ENCODE measurements around the gene CHGA.

CHGA gene

DNA sequence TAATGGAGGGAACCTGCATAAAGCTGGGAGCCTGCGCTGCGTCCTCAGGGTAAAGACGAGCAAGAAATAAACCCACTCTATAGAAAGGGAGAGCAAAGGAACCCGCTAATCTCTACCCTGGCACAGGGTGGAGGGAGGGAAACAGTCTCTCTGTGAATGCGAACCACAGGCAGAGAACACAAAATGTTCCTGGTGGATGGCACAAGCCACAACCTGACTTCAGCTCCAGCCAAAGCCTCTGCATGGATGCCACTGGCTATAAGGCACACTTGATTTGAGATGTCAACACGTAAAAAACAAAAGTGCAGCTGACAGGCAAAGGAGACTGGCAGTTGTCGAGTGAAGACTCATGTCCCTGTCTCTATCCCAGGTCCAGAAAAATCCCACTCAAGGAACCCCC is 32.4 kb downstream of the CHGA start:
- no peak overlapping the region for H3K9ac ChIP-seq (ENCODE audit: low read depth, low read length)
- no peak overlapping the region for H3K27ac ChIP-seq (ENCODE audit: low read length)
- no peak for ATAC-seq (ENCODE audit: insufficient read depth, low read depth)
- H4K20me1 ChIP-seq (ENCODE audit: insufficient read depth, low read length), result peaks cover 7% of the 10 kb centered on the region
- no peak for DNase-seq
- H3K27me3 ChIP-seq (ENCODE audit: insufficient read depth, low read length, poor library complexity), result no peaks in the 10 kb centered on the region
- no peaks in the 10 kb centered on the region for H3K4me1 ChIP-seq (ENCODE audit: insufficient read depth, low read length)
- TF ChIP-seq, protein P1, sequence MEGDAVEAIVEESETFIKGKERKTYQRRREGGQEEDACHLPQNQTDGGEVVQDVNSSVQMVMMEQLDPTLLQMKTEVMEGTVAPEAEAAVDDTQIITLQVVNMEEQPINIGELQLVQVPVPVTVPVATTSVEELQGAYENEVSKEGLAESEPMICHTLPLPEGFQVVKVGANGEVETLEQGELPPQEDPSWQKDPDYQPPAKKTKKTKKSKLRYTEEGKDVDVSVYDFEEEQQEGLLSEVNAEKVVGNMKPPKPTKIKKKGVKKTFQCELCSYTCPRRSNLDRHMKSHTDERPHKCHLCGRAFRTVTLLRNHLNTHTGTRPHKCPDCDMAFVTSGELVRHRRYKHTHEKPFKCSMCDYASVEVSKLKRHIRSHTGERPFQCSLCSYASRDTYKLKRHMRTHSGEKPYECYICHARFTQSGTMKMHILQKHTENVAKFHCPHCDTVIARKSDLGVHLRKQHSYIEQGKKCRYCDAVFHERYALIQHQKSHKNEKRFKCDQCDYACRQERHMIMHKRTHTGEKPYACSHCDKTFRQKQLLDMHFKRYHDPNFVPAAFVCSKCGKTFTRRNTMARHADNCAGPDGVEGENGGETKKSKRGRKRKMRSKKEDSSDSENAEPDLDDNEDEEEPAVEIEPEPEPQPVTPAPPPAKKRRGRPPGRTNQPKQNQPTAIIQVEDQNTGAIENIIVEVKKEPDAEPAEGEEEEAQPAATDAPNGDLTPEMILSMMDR (IDR thresholded peaks at IDR 0.05; ENCODE audit: borderline replicate concordance, extremely low read depth, low read length, poor library complexity, severe bottlenecking), result no peak
- TF ChIP-seq EZH2 (IDR thresholded peaks at IDR 0.05; ENCODE audit: borderline replicate concordance, low read depth, low read length, severe bottlenecking), result no peak
- H3K4me3 ChIP-seq (ENCODE audit: low read depth in 1 of 2, low read length in 2 of 2), result no peak overlapping the region
- H3K4me2 ChIP-seq (ENCODE audit: insufficient read depth, low read length), result no peak overlapping the region
- H3K36me3 ChIP-seq (ENCODE audit: insufficient read depth, low read length), result peaks cover 47% of the 10 kb centered on the region
- no peak overlapping the region for H2AFZ ChIP-seq (ENCODE audit: low read depth, low read length)
- H3K79me2 ChIP-seq (ENCODE audit: insufficient read depth, low read length), result no peaks in the 10 kb centered on the region
- H3K9me3 ChIP-seq (ENCODE audit: insufficient read depth, low read length, severe bottlenecking), result no peaks in the 10 kb centered on the region

DNA sequence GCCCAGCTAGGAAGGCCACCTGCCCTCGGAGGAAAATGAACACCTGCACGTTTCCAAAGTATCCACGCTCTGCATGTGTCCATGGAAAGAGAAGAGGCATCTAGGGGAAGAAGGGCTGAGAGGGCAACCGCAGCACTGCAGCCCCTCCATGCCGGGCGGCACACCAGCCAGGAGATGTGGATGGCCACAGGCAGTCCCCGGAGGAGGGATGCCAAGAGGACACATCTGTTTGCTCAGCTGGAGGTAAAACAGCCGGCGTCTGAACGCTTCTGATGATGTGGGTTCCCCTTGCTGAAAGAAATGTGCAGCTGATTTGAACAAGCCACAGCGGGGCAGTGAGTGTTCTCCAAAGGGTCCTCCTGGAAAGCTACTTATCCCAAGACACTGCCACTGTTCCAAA is 34.0 kb downstream of the CHGA start:
- H3K36me3 ChIP-seq (ENCODE audit: insufficient read depth, low read length), result peaks cover 33% of the 10 kb centered on the region

DNA sequence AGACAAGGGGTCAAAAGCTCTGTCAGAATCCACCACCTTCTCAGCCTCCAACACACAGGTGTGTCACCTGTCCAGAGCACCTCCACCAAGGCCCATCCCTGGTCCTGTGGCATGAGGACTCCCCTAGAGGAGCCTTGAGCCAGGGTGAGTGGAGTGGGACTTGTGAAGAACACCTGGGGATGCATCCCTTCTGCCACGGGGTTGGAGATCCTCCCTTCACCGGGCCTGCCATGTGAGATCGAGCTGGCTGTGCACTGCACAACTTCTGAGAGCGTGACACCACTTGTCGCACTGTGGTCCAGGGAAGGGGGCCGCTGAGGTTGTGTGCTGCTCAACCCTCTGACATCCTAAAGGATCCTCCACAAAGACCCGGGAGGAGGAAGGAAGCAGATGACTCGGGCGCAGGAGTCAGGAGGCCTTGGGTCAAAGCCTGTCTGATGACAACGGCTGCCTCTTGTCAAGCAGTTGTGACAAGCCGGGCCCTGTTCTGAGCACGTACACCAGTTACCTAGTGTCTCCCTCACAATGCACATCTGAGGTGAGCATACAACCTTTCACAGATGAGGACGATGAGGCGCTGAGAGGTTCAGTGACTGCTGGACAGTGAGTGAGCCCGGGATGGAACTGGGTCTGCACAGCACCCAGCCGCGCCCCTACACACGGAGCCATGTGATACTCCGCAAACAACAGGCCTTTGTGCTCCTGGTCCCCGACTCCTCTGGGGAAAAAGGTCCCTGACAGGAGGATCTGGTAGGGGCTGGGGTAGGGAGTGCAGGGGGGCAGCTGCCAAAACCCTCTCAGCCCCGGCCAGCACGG is 35.6 kb downstream of the CHGA start:
- Histone ChIP-seq H3K9ac (ENCODE audit: low read depth, low read length) (no peak overlapping the region), H3K79me2 (ENCODE audit: insufficient read depth, low read length) (no peaks in the 10 kb centered on the region), H2AFZ (ENCODE audit: low read depth, low read length) (no peak overlapping the region), H3K9me3 (ENCODE audit: insufficient read depth, low read length, severe bottlenecking) (no peaks in the 10 kb centered on the region), H3K27me3 (ENCODE audit: insufficient read depth, low read length, poor library complexity) (no peaks in the 10 kb centered on the region), H3K4me2 (ENCODE audit: insufficient read depth, low read length) (no peak overlapping the region), H3K27ac (ENCODE audit: low read length) (no peak overlapping the region), H4K20me1 (ENCODE audit: insufficient read depth, low read length) (peaks cover 9% of the 10 kb centered on the region; the same call in 1 of the 2 replicates), H3K4me3 (ENCODE audit: low read depth in 1 of 2, low read length in 2 of 2) (no peak overlapping the region), H3K36me3 (ENCODE audit: insufficient read depth, low read length) (peaks cover 35% of the 10 kb centered on the region), H3K4me1 (ENCODE audit: insufficient read depth, low read length) (no peaks in the 10 kb centered on the region)
- no peak for DNase-seq
- no peak for TF ChIP-seq EZH2 (IDR thresholded peaks at IDR 0.05; ENCODE audit: borderline replicate concordance, low read depth, low read length, severe bottlenecking)
- TF ChIP-seq, protein P1 (IDR thresholded peaks at IDR 0.05; ENCODE audit: borderline replicate concordance, extremely low read depth, low read length, poor library complexity, severe bottlenecking), result no peak
- no peak for ATAC-seq (ENCODE audit: insufficient read depth, low read depth)

More for the DNA sequence above, 34.0 kb downstream of the CHGA start:
- Histone ChIP-seq H3K9ac (ENCODE audit: low read depth, low read length) (no peak overlapping the region), H3K27ac (ENCODE audit: low read length) (no peak overlapping the region), H2AFZ (ENCODE audit: low read depth, low read length) (no peak overlapping the region), H3K4me1 (ENCODE audit: insufficient read depth, low read length) (no peaks in the 10 kb centered on the region), H3K9me3 (ENCODE audit: insufficient read depth, low read length, severe bottlenecking) (no peaks in the 10 kb centered on the region), H3K4me2 (ENCODE audit: insufficient read depth, low read length) (no peak overlapping the region), H3K79me2 (ENCODE audit: insufficient read depth, low read length) (no peaks in the 10 kb centered on the region), H3K4me3 (ENCODE audit: low read depth in 1 of 2, low read length in 2 of 2) (no peak overlapping the region), H4K20me1 (ENCODE audit: insufficient read depth, low read length) (peaks cover 9% of the 10 kb centered on the region; the same call in 1 of the 2 replicates), H3K27me3 (ENCODE audit: insufficient read depth, low read length, poor library complexity) (no peaks in the 10 kb centered on the region)
- ATAC-seq (ENCODE audit: insufficient read depth, low read depth) (no peak), DNase-seq (no peak)
- TF ChIP-seq EZH2 (IDR thresholded peaks at IDR 0.05; ENCODE audit: borderline replicate concordance, low read depth, low read length, severe bottlenecking), result no peak
- TF ChIP-seq, protein P1 (IDR thresholded peaks at IDR 0.05; ENCODE audit: borderline replicate concordance, extremely low read depth, low read length, poor library complexity, severe bottlenecking), result no peak

All from DND-41 (cell line).